ENCODE results near the gene FUS. TPM values are rescaled to one million over a fixed set of nuclear protein-coding genes. Genes with fewer than 3 reads are reported as not detected.

Gene FUS
- total RNA-seq, 4 donors from 2014 or later: 41.7 to 88.5 (median 70.5) TPM

DNA sequence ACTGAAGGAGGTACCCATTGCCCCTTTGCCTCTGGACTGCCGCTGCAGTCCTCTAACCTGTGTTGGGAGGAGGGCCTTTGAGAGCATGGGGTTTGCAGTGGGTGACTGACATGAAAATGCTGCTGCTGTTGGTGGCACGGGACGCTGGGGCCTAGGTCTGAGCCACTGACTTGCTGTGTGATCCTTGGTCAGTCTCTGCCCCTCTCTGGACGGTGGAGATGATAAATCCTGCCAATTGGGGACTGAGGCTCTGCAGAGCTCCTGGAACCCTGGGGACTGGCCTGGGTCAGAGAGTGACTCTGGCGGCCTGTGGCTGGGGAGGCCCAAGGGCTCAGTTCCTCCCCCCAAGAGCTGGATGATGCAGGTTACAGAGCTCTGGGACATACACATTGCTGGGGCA is 43.1 kb downstream of the FUS start:
- Histone ChIP-seq H3K36me3 (no peaks in the 10 kb centered on the region), H3K4me3 (replicated peaks in 1 of 3) (no peak overlapping the region), H3K27ac (no peak overlapping the region), H3K9me3 (no peaks in the 10 kb centered on the region), H3K27me3 (no peaks in the 10 kb centered on the region), H3K4me1 (no peaks in the 10 kb centered on the region)
- intact Hi-C loops (cut with DNase I): no loop called here
- TF ChIP-seq, protein P1, sequence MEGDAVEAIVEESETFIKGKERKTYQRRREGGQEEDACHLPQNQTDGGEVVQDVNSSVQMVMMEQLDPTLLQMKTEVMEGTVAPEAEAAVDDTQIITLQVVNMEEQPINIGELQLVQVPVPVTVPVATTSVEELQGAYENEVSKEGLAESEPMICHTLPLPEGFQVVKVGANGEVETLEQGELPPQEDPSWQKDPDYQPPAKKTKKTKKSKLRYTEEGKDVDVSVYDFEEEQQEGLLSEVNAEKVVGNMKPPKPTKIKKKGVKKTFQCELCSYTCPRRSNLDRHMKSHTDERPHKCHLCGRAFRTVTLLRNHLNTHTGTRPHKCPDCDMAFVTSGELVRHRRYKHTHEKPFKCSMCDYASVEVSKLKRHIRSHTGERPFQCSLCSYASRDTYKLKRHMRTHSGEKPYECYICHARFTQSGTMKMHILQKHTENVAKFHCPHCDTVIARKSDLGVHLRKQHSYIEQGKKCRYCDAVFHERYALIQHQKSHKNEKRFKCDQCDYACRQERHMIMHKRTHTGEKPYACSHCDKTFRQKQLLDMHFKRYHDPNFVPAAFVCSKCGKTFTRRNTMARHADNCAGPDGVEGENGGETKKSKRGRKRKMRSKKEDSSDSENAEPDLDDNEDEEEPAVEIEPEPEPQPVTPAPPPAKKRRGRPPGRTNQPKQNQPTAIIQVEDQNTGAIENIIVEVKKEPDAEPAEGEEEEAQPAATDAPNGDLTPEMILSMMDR (IDR thresholded peaks at IDR 0.05): no peak
- no peak for TF ChIP-seq POLR2A (IDR thresholded peaks at IDR 0.05)
- 91 to 93% methylated on average over 5 of the region's 5 CpGs for WGBS, 2 donors
- no peak for DNase-seq

DNA sequence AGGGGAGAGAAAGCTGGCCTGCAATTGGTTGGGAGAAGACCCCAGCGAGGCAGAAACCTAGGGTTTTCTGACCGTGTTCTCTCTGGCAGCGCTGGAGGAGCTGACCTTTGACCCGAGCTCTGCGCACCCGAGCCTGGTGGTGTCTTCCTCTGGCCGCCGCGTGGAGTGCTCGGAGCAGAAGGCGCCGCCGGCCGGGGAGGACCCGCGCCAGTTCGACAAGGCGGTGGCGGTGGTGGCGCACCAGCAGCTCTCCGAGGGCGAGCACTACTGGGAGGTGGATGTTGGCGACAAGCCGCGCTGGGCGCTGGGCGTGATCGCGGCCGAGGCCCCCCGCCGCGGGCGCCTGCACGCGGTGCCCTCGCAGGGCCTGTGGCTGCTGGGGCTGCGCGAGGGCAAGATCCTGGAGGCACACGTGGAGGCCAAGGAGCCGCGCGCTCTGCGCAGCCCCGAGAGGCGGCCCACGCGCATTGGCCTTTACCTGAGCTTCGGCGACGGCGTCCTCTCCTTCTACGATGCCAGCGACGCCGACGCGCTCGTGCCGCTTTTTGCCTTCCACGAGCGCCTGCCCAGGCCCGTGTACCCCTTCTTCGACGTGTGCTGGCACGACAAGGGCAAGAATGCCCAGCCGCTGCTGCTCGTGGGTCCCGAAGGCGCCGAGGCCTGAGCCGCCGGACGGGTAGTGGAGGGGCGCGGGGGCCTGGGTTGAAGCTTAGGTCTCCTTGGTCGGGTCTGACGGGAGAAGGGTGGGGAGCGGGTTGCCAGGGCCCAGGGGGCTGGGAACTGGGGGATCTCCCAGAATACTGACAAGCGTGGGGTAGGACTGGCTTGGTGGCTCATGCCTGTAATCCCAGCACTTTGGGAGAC is 44.4 kb downstream of the FUS start:
- H3K36me3 ChIP-seq: no peaks in the 10 kb centered on the region
- H3K27ac ChIP-seq: no peak overlapping the region
- 80 to 81% methylated on average over 54 to 56 of the region's 80 CpGs for WGBS, 2 donors
- intact Hi-C loops (cut with DNase I): no loop called here
- DNase-seq: no peak
- H3K9me3 ChIP-seq: no peaks in the 10 kb centered on the region
- H3K27me3 ChIP-seq: no peaks in the 10 kb centered on the region
- H3K4me3 ChIP-seq (replicated peaks in 1 of 3): no peak overlapping the region
- TF ChIP-seq POLR2A (IDR thresholded peaks at IDR 0.05): no peak
- TF ChIP-seq, protein P1 (IDR thresholded peaks at IDR 0.05): no peak
- H3K4me1 ChIP-seq: peaks cover 0 to 2% of the 10 kb centered on the region in 2 donors

DNA sequence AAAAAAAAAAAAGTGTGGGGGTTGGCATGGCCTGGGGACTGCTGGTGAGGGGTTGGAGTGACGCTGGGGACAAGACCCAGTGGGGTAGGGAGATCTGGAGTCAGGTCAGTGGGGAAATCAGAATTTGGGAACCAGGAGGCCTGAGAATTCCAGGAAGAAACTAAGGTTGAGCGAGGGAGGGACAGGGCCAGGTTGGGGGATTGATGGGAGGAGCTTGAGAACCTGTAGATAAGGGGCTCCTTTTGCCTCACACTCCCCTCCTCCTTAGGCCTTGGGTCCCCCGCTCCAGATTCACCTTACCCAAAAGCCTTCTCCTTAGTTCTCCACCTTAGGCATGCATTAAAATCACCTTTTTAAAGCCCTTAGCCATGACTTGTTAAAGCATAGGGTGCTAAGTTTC is 45.3 kb downstream of the FUS start:
- Histone ChIP-seq H3K9me3 (no peaks in the 10 kb centered on the region), H3K4me1 (peaks cover 0 to 4% of the 10 kb centered on the region in 2 donors), H3K4me3 (replicated peaks in 1 of 3) (no peak overlapping the region), H3K27ac (no peak overlapping the region), H3K36me3 (no peaks in the 10 kb centered on the region), H3K27me3 (no peaks in the 10 kb centered on the region)
- DNase-seq: no peak
- TF ChIP-seq POLR2A (IDR thresholded peaks at IDR 0.05): no peak
- TF ChIP-seq, protein P1 (IDR thresholded peaks at IDR 0.05): no peak
- 93% methylated on average over 3 of the region's 3 CpGs for WGBS, 2 donors
- intact Hi-C loops (cut with DNase I): no loop called here

DNA sequence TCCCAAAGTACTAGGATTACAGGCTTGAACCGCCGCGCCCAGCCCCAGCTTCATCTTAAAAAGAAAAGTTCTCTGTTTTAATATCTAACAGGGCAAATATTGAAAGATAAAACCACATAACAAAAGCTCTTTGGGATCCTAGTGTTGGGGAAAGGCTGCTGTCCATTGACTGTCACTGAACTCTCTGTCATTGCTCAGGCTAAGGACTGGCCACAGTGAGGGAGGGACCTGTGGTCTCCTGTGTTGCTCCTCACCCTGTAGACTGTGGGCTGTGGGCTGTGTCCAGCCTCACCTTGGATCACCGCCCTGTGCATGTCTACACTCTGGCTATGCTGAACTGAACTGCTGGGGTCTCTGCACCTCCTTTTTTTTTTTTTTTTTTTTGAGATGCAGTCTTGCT is 48.3 kb downstream of the FUS start:
- Histone ChIP-seq H3K4me3 (replicated peaks in 1 of 3) (no peak overlapping the region), H3K27ac (no peak overlapping the region), H3K4me1 (peaks cover 0 to 4% of the 10 kb centered on the region in 2 donors), H3K9me3 (no peaks in the 10 kb centered on the region), H3K36me3 (no peaks in the 10 kb centered on the region), H3K27me3 (no peaks in the 10 kb centered on the region)
- DNase-seq: no peak
- no peak for TF ChIP-seq POLR2A (IDR thresholded peaks at IDR 0.05)
- TF ChIP-seq, protein P1 (IDR thresholded peaks at IDR 0.05): no peak
- 97 to 98% methylated on average over 4 of the region's 4 CpGs for WGBS, 2 donors
- intact Hi-C loops (cut with DNase I): no loop called here

DNA sequence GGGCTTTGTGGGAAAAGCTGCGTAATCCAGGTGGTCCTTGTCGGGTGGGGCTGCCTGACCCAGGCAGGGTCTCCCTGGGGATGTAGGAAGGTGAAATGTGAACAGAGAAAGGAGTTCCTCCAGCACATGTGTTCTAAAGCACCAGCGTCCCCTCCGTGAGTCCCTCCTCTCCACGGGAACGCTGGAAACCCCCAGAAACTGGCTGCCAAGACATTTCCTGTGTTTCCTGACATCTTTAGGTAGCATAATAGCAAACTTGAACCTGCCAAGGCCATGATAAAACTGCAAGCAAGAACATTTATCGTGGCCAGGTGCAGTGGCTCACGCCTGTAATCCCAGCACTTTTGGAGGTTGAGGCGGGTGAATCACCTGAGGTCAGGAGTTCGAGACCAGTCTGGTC is 49.6 kb downstream of the FUS start:
- no peak for DNase-seq
- Histone ChIP-seq H3K4me1 (peaks cover 0 to 4% of the 10 kb centered on the region in 2 donors), H3K9me3 (no peaks in the 10 kb centered on the region), H3K36me3 (no peaks in the 10 kb centered on the region), H3K4me3 (replicated peaks in 1 of 3) (no peak overlapping the region), H3K27ac (no peak overlapping the region), H3K27me3 (no peaks in the 10 kb centered on the region)
- WGBS, 2 donors: 62 to 73% methylated on average over 10 of the region's 10 CpGs
- no peak for TF ChIP-seq POLR2A (IDR thresholded peaks at IDR 0.05)
- TF ChIP-seq, protein P1 (IDR thresholded peaks at IDR 0.05): no peak
- intact Hi-C loops (cut with DNase I): no loop called here

Measured in thyroid gland (tissue), 4 donors.